K562 (cell line): ENCODE measurements around the gene C1orf122. TPM values are rescaled to one million over a fixed set of nuclear protein-coding genes. Genes with fewer than 3 reads are reported as not detected.

Source experiments
- C11orf30 ChIP-seq: fragments of 450-650 bp; IDR thresholded peaks from 2 replicates; pipeline ENCODE4 v1.6.1; 2016; ENCODE audit warnings: low read depth, mild to moderate bottlenecking
- CREB3 ChIP-seq: fragments of 450-650 bp; conservative IDR thresholded peaks from 2 replicates; pipeline ENCODE4 v1.6.1; 2016; ENCODE audit warnings: missing genetic modification characterization, low read depth, mild to moderate bottlenecking, missing compliant biosample characterization, moderate library complexity
- GABPB1 ChIP-seq: sonication (generic); formaldehyde crosslinking; IDR thresholded peaks from 2 replicates; pipeline ENCODE4 v1.8.0; 2022; ENCODE audit warnings: mild to moderate bottlenecking, missing genetic modification reagents
- NRF1 ChIP-seq, 2 experiments: fragments of 450-650 bp; IDR thresholded peaks in 1 of 2; conservative IDR thresholded peaks in 1 of 2; 2 replicates each; pipeline ENCODE4 v1.6.1; 2014; ENCODE audit warnings: mild to moderate bottlenecking in 2 of 2
- PKNOX1 ChIP-seq: fragments of 450-650 bp; IDR thresholded peaks from 2 replicates; pipeline ENCODE4 v1.6.1; 2016
- PTTG1 ChIP-seq: fragments of 450-650 bp; IDR thresholded peaks from 2 replicates; pipeline ENCODE4 v1.6.1; 2016; ENCODE audit warnings: low read depth, mild to moderate bottlenecking, missing genetic modification characterization, missing compliant biosample characterization
- RAD21 ChIP-seq, 2 experiments: fragments of 250-450 bp in 1 of 2; fragments of 450-650 bp in 1 of 2; sonication (Bioruptor Pico) in 1 of 2; formaldehyde crosslinking in 1 of 2; IDR thresholded peaks in 1 of 2; conservative IDR thresholded peaks in 1 of 2; 2 replicates each; pipeline versions ENCODE4 v1.4.0 to v1.8.0; 2020 to 2022; ENCODE audit warnings: mild to moderate bottlenecking in 2 of 2, moderate library complexity in 1 of 2
- TEAD1 ChIP-seq, 2 experiments: fragments of 450-650 bp in 1 of 2; sonication (generic) in 1 of 2; formaldehyde crosslinking; IDR thresholded peaks; 2 replicates each; pipeline versions ENCODE4 v1.4.0 to v1.8.0; 2020 to 2022; ENCODE audit warnings: mild to moderate bottlenecking in 2 of 2, missing genetic modification reagents in 1 of 2
- polyA plus RNA-seq, 8 experiments: library from polyadenylated mRNA; depleted of rRNA in 4 of 8; stranded (reverse) in 5 of 8; unstranded in 3 of 8; fragments of >200 nt; fragmentation: Nextera tagmentation in 2 of 8; fragmentation: Illumina TruSeq in 1 of 8; extraction: Ambion mirVana in 2 of 8; extraction: Trizol in 1 of 8; gene quantifications; 2 replicates each; pipeline versions ENCODE4 v1.2.1 to v1.2.3, GENCODE V29; 2011 to 2014; ENCODE audit warnings: inconsistent platforms in 1 of 8, missing spikeins in 1 of 8
- total RNA-seq, 7 experiments: library from RNA; depleted of rRNA in 6 of 7; stranded (reverse); fragments of >200 nt in 6 of 7; fragmentation: Illumina TruSeq in 2 of 7; extraction: Trizol in 2 of 7; gene quantifications; 2 replicates each; pipeline versions ENCODE4 v1.2.1 to v1.2.3, GENCODE V29; 2011 to 2021; ENCODE audit warnings: low replicate concordance in 1 of 7

The C1orf122 gene
- total and polyA plus RNA-seq, 9 of the 15 experiments (the other 6 are each of a cell fraction or from before 2014, with no cell fraction given) = 3.6 to 70.9 (median 17.3) TPM

GRCh38 chr1:37811027-37811655 lies 3.6 kb downstream of the C1orf122 start (continued):
- 0 out of 2 replicates have a peak, but pooled peaks have one; percentile 20 for TF ChIP-seq PKNOX1
- peak; percentile 93 for TF ChIP-seq C11orf30
- peak; percentile 51; the same call in 1 of the 2 replicates for TF ChIP-seq GABPB1 (CRISPR knock-in tag)
- TF ChIP-seq TEAD1 (CRISPR knock-in tag; IDR thresholded peaks at IDR 0.05) = 0 out of 4 replicates have a peak, but pooled peaks of 1 of the 2 experiments have one; percentile 32
- no peak for TF ChIP-seq PTTG1 (tag)
- no peak; a peak in 1 of 4 replicates for TF ChIP-seq NRF1 (conservative IDR thresholded peaks at IDR 0.05 in 1 of 2, IDR thresholded peaks at IDR 0.05 in 1 of 2)
- TF ChIP-seq RAD21 (CRISPR knock-in tag; conservative IDR thresholded peaks at IDR 0.05 in 1 of 2, IDR thresholded peaks at IDR 0.05 in 1 of 2) = peak; percentile 34 to 67
- no peak for TF ChIP-seq CREB3 (tag)
